Loucy (cell line): ENCODE measurements around the gene COL4A3.
A peak's percentile ranks its signal among the peaks of the same experiment; 100 is the strongest.

Experiments used
- H2AFZ ChIP-seq: fragments of 200-600 bp; sonication (generic); 2 replicates; pipeline ENCODE4 v1.6.0; 2016; ENCODE audit warnings: antibody characterized with exemption, mild to moderate bottlenecking, low read length, moderate library complexity
- H3F3A ChIP-seq: fragments of 200-600 bp; 2 replicates; pipeline ENCODE4 v1.6.0; 2016; ENCODE audit warnings: antibody characterized with exemption, low read depth, mild to moderate bottlenecking
- H3K27me3 ChIP-seq: fragments of 200-600 bp; sonication (generic); 2 replicates; pipeline ENCODE4 v1.6.1; 2014; ENCODE audit warnings: low read length, mild to moderate bottlenecking; ENCODE audit not compliant: insufficient read depth, poor library complexity, severe bottlenecking
- H3K36me3 ChIP-seq: fragments of 200-600 bp; sonication (generic); 2 replicates; pipeline ENCODE4 v1.6.1; 2016; ENCODE audit warnings: low read length; ENCODE audit not compliant: insufficient read depth
- H3K4me1 ChIP-seq: fragments of 200-600 bp; sonication (generic); 2 replicates; pipeline ENCODE4 v1.5.1; 2014; ENCODE audit warnings: low read length, mild to moderate bottlenecking; ENCODE audit not compliant: insufficient read depth, poor library complexity, severe bottlenecking
- H3K4me2 ChIP-seq: fragments of 200-600 bp; sonication (generic); 2 replicates; pipeline ENCODE4 v1.6.0; 2014; ENCODE audit warnings: antibody characterized with exemption, low read length, low read depth, mild to moderate bottlenecking; ENCODE audit not compliant: poor library complexity, severe bottlenecking
- H3K4me3 ChIP-seq: fragments of 200-600 bp; sonication (generic); 2 replicates; pipeline ENCODE4 v1.5.1; 2014; ENCODE audit warnings: low read length, mild to moderate bottlenecking, mixed read lengths; ENCODE audit not compliant: poor library complexity, severe bottlenecking
- H3K79me2 ChIP-seq: fragments of 200-600 bp; sonication (generic); 2 replicates; pipeline ENCODE4 v1.6.1; 2014; ENCODE audit warnings: low read length; ENCODE audit not compliant: insufficient read depth
- H3K9ac ChIP-seq: fragments of 200-600 bp; sonication (generic); 2 replicates; pipeline ENCODE4 v1.6.0; 2014; ENCODE audit warnings: mild to moderate bottlenecking, low read depth, low read length, moderate library complexity; ENCODE audit not compliant: poor library complexity, severe bottlenecking
- H3K9me2 ChIP-seq: fragments of 200-600 bp; sonication (generic); replicated peaks from 2 replicates; pipeline ENCODE4 v1.6.1; 2016; ENCODE audit warnings: low read depth, low read length, mixed read lengths
- H3K9me3 ChIP-seq: fragments of 200-600 bp; sonication (generic); 2 replicates; pipeline ENCODE4 v1.6.1; 2014; ENCODE audit warnings: mild to moderate bottlenecking, antibody characterized with exemption, low read length, low read depth; ENCODE audit not compliant: insufficient read depth
- H4K20me1 ChIP-seq: fragments of 200-600 bp; sonication (generic); 2 replicates; pipeline ENCODE4 v1.6.0; 2014; ENCODE audit warnings: antibody characterized with exemption, low read length, mild to moderate bottlenecking; ENCODE audit not compliant: insufficient read depth, poor library complexity, severe bottlenecking
- CTCF ChIP-seq: fragments of 200-600 bp; sonication (generic); conservative IDR thresholded peaks from 2 replicates; pipeline ENCODE4 v1.5.1; 2014; ENCODE audit warnings: mild to moderate bottlenecking, antibody characterized with exemption, low read length
- EZH2phosphoT487 ChIP-seq: fragments of 200-600 bp; IDR thresholded peaks from 2 replicates; pipeline ENCODE4 v1.6.1; 2018; ENCODE audit warnings: antibody characterized with exemption, mild to moderate bottlenecking, moderate library complexity, borderline replicate concordance

The COL4A3 gene

DNA sequence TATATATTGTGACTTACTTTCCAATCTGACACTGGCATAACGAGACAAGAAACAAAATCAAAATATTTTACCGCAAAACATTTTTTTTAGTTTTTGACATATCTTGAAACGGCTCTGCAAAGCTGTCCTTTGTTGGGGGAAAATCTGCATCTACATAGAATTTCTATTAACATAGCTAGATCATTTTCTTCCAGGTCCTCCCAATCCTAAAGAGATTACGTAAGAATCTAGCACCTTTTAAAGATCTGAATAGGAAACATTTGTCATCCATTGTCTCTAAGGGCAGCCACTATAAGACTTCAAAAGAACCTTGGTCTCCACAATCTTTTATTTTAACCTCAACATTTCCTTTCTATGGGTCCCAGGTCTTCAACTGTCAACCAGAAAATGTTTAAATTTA lies 159.4 kb downstream of the COL4A3 start:
- H3K9me3 ChIP-seq, result 0 out of 2 replicates have a peak, but pooled peaks cover 4% of the 10 kb centered on the region
- peaks cover 17% of the 10 kb centered on the region; the same call in 1 of the 2 replicates for H3F3A ChIP-seq
- H3K36me3 ChIP-seq, result no peaks in the 10 kb centered on the region
- H3K4me3 ChIP-seq, result peak overlapping the region; percentile 86
- H3K27me3 ChIP-seq, result no peaks in the 10 kb centered on the region
- H4K20me1 ChIP-seq, result peaks cover 32% of the 10 kb centered on the region
- peaks cover 61% of the 10 kb centered on the region for H3K4me1 ChIP-seq
- peaks cover 37% of the 10 kb centered on the region for H3K79me2 ChIP-seq
- H3K4me2 ChIP-seq, result peak overlapping the region; percentile 98
- H3K9me2 ChIP-seq, result no peaks in the 10 kb centered on the region
- no peak overlapping the region for H2AFZ ChIP-seq
- TF ChIP-seq CTCF, result no peak
- no peak for TF ChIP-seq EZH2phosphoT487
- peak overlapping the region; percentile 94 for H3K9ac ChIP-seq

DNA sequence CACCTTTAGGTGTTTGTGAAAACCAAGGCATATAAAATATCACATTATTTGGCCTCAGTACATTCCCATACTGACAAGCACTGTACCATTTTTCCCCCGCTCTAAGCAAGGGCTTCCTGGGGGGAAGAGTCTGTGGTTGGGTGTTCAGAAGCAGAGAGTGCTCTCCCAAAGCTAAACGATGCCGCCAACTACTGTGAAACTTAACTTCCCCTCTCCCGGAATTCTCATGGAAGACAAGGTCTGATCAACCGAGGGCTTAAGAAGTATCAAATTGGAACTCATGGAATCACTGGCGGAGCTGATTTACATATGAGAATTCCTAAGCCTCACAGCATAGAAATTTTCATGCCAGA lies 160.2 kb downstream of the COL4A3 start:
- Histone ChIP-seq H3K36me3 (no peaks in the 10 kb centered on the region), H3K9me2 (no peaks in the 10 kb centered on the region), H3K9ac (peak overlapping the region; percentile 94), H3F3A (peaks cover 15% of the 10 kb centered on the region; the same call in 1 of the 2 replicates), H3K27me3 (no peaks in the 10 kb centered on the region), H3K4me1 (peaks cover 60% of the 10 kb centered on the region), H3K4me2 (peak overlapping the region; percentile 98), H4K20me1 (peaks cover 40% of the 10 kb centered on the region), H3K79me2 (peaks cover 45% of the 10 kb centered on the region), H2AFZ (peak overlapping the region; percentile 94), H3K9me3 (0 out of 2 replicates have a peak, but pooled peaks cover 4% of the 10 kb centered on the region), H3K4me3 (peak overlapping the region; percentile 86)
- TF ChIP-seq EZH2phosphoT487, result no peak
- TF ChIP-seq CTCF, result no peak

- peak; percentile 56 for TF ChIP-seq CTCF
- no peak for TF ChIP-seq EZH2phosphoT487
- no peaks in the 10 kb centered on the region for H3K27me3 ChIP-seq
- H3K4me3 ChIP-seq, result peak within 1 kb of the TSS; percentile 86
- peaks cover 11% of the 10 kb centered on the region; the same call in 1 of the 2 replicates for H3F3A ChIP-seq
- peaks cover 40% of the 10 kb centered on the region for H4K20me1 ChIP-seq
- peak within 1 kb of the TSS; percentile 98 for H3K4me2 ChIP-seq
- H3K36me3 ChIP-seq, result no peaks in the 10 kb centered on the region
- H3K9me2 ChIP-seq, result no peaks in the 10 kb centered on the region
- H3K4me1 ChIP-seq, result peaks cover 60% of the 10 kb centered on the region
- 0 out of 2 replicates have a peak, but pooled peaks cover 4% of the 10 kb centered on the region for H3K9me3 ChIP-seq
- H3K9ac ChIP-seq, result peak within 1 kb of the TSS; percentile 94
- H2AFZ ChIP-seq, result peak within 1 kb of the TSS; percentile 94
- H3K79me2 ChIP-seq, result peaks cover 51% of the 10 kb centered on the region
Observed at GRCh38 chr2:227324995-227325838, 160.8 kb downstream of the COL4A3 start, which contains the start of gene MFF. Gene MFF (plus strand): TSS chr2:227325251. CDS start chr2:227330666, 5,415 bp downstream.
